Endothelial cell (in vitro differentiated cells): ENCODE results near the gene MOB2. TPM values are rescaled to one million over a fixed set of nuclear protein-coding genes. Genes with fewer than 3 reads are reported as not detected.

Experiments used
- DNase-seq: peaks from one replicate; pipeline ENCODE4 v3.0.0; 2021; ENCODE audit warnings: low spot score
- H3K27ac Mint-ChIP-seq: one replicate; pipeline ENCODE4 v1.8.0; 2021; ENCODE audit warnings: mixed read lengths, inconsistent platforms; ENCODE audit not compliant: unreplicated experiment
- H3K27me3 Mint-ChIP-seq: one replicate; pipeline ENCODE4 v1.8.0; 2021; ENCODE audit warnings: mild to moderate bottlenecking, moderate library complexity, mixed read lengths, inconsistent platforms; ENCODE audit not compliant: unreplicated experiment
- H3K36me3 Mint-ChIP-seq: one replicate; pipeline ENCODE4 v1.8.0; 2021; ENCODE audit warnings: mild to moderate bottlenecking, low read depth, mixed read lengths, inconsistent platforms; ENCODE audit not compliant: unreplicated experiment
- H3K4me1 Mint-ChIP-seq: one replicate; pipeline ENCODE4 v1.8.0; 2021; ENCODE audit warnings: mild to moderate bottlenecking, mixed read lengths, inconsistent platforms; ENCODE audit not compliant: unreplicated experiment
- H3K4me3 Mint-ChIP-seq: one replicate; pipeline ENCODE4 v1.8.0; 2021; ENCODE audit warnings: mild to moderate bottlenecking, mixed read lengths, inconsistent platforms; ENCODE audit not compliant: unreplicated experiment
- H3K9me3 Mint-ChIP-seq: one replicate; pipeline ENCODE4 v1.8.0; 2021; ENCODE audit warnings: mixed read lengths, inconsistent platforms; ENCODE audit not compliant: unreplicated experiment
- total RNA-seq: library from RNA; stranded (reverse); fragmentation: NEBNext Ultra II Directional; extraction: Animal tissue kit (Norgen Biotek cat#: 25700); gene quantifications from one replicate; pipeline ENCODE4 v1.2.1, GENCODE V29; 2021; ENCODE audit not compliant: unreplicated experiment
- TF ChIP-seq, protein P1 (sequence below): fragments of 200-600 bp; sonication (generic); IDR thresholded peaks from one replicate; pipeline ENCODE4 v1.5.0; 2021; ENCODE audit warnings: antibody characterized with exemption; ENCODE audit not compliant: unreplicated experiment

The MOB2 gene
- total RNA-seq, 1 donor from 2014 or later = 37.5 TPM

DNA sequence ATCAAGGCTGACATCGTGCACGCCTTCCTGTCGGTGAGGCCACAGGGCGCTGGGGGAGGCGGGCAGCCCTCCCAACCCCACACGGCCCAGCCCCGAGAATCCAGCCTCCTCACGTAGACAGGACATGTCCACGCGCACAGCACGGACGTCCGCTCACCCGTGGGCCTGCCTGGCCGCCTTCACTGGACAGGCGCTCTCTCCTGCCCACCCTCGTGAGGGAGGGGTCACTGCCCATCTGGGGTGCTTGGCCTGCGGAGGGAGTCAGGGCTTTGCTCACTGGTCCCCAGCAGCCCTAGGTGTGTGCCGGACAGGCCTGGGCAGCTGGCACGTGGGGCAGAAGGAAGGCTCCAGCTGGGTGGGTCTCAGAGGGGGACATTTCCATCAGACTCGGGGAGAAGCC lies 32.0 kb downstream of the MOB2 start:
- no peak overlapping the region for H3K4me3 Mint-ChIP-seq
- no peaks in the 10 kb centered on the region for H3K36me3 Mint-ChIP-seq
- H3K27ac Mint-ChIP-seq = no peak overlapping the region
- TF ChIP-seq, protein P1, sequence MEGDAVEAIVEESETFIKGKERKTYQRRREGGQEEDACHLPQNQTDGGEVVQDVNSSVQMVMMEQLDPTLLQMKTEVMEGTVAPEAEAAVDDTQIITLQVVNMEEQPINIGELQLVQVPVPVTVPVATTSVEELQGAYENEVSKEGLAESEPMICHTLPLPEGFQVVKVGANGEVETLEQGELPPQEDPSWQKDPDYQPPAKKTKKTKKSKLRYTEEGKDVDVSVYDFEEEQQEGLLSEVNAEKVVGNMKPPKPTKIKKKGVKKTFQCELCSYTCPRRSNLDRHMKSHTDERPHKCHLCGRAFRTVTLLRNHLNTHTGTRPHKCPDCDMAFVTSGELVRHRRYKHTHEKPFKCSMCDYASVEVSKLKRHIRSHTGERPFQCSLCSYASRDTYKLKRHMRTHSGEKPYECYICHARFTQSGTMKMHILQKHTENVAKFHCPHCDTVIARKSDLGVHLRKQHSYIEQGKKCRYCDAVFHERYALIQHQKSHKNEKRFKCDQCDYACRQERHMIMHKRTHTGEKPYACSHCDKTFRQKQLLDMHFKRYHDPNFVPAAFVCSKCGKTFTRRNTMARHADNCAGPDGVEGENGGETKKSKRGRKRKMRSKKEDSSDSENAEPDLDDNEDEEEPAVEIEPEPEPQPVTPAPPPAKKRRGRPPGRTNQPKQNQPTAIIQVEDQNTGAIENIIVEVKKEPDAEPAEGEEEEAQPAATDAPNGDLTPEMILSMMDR = no peak
- H3K9me3 Mint-ChIP-seq = no peaks in the 10 kb centered on the region
- H3K27me3 Mint-ChIP-seq = no peaks in the 10 kb centered on the region
- H3K4me1 Mint-ChIP-seq = no peaks in the 10 kb centered on the region
- DNase-seq = no peak

DNA sequence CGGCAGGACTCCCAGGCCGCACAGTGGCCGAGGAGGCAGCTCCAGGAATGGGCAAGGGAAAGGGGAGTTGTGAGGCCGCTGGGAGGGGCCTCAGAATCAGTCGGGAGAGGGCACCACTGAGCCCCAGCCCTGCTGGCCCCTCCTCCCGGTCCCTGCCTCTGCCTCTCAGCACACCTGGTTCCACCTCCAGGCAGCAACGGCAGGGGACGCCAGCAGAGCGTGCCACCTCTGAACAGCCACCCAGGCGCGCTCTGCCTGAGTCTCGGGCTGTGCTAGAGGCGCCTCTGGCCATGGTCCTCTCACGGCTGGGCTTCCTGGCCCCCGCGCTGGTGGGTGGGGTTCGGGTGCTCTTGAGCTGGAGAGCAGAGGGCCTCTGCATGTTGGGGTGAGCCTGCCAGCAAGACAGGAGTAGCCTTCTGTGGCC lies 33.0 kb downstream of the MOB2 start:
- no peaks in the 10 kb centered on the region for H3K36me3 Mint-ChIP-seq

DNA sequence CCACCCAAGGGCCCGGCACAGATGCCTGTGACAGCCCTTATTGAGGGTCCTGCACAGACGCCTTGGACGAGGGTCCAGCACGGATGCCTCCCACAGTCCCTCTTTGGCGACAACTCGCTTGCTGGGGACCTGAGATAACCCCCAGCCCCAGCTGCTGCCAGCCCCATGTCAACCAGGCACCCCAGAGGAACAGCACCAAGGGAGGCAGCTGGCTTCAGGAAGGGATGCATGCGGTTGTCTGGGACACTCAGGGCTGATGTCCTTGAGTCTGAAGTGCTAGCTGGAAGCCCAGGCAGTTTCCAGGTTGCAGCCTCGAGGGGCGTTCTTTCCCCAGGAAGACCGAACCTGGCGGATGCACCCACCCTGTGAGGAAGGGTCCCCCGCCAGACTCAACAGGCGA lies 33.8 kb downstream of the MOB2 start:
- no peak for DNase-seq
- no peaks in the 10 kb centered on the region for H3K4me1 Mint-ChIP-seq
- no peaks in the 10 kb centered on the region for H3K36me3 Mint-ChIP-seq
- H3K4me3 Mint-ChIP-seq = no peak overlapping the region
- H3K9me3 Mint-ChIP-seq = no peaks in the 10 kb centered on the region
- TF ChIP-seq, protein P1 = no peak
- H3K27me3 Mint-ChIP-seq = no peaks in the 10 kb centered on the region
- H3K27ac Mint-ChIP-seq = no peak overlapping the region

More for the DNA sequence above, 33.0 kb downstream of the MOB2 start:
- Mint-ChIP-seq H3K9me3 (no peaks in the 10 kb centered on the region), H3K4me1 (no peaks in the 10 kb centered on the region), H3K27ac (no peak overlapping the region), H3K27me3 (no peaks in the 10 kb centered on the region), H3K4me3 (no peak overlapping the region)
- DNase-seq = peak; percentile 37
- TF ChIP-seq, protein P1 = no peak

DNA sequence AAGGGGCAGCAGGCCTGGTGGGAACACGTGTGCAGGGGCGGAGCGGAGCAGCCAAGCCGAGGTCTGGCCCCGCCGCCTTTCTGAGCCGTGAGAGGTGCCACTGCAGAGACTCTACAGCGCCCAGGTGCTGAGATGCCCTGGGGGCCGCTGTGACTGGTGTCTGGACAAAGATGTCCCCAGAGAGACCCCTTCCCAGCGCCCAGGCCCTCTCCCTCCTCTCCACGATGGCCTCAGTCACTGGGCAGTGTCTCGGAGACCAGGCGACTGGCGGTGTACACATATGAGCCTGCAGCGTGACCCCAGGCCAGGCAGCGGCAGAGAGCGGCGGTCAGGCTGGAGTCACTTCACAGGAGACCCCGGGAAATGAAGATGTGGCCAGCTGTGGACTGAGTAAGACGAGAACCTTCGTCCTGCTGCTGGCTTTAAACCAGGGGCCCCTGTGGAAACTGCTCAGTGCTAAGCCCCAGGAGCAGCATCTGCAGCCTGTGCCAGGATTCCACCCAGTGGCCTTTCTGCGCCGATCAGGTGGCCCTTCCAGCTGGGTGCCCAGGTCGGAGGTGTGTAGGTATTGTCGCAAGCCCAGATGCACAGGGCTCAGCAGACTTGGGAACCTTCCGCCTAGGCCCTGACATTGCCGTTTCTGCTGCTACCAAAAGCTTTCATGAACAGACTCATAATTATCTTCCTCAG lies 34.7 kb downstream of the MOB2 start:
- Mint-ChIP-seq H3K9me3 (no peaks in the 10 kb centered on the region), H3K27ac (no peak overlapping the region), H3K4me3 (no peak overlapping the region), H3K36me3 (no peaks in the 10 kb centered on the region), H3K4me1 (no peaks in the 10 kb centered on the region), H3K27me3 (peaks cover 2% of the 10 kb centered on the region)
- TF ChIP-seq, protein P1 = no peak
- no peak for DNase-seq

DNA sequence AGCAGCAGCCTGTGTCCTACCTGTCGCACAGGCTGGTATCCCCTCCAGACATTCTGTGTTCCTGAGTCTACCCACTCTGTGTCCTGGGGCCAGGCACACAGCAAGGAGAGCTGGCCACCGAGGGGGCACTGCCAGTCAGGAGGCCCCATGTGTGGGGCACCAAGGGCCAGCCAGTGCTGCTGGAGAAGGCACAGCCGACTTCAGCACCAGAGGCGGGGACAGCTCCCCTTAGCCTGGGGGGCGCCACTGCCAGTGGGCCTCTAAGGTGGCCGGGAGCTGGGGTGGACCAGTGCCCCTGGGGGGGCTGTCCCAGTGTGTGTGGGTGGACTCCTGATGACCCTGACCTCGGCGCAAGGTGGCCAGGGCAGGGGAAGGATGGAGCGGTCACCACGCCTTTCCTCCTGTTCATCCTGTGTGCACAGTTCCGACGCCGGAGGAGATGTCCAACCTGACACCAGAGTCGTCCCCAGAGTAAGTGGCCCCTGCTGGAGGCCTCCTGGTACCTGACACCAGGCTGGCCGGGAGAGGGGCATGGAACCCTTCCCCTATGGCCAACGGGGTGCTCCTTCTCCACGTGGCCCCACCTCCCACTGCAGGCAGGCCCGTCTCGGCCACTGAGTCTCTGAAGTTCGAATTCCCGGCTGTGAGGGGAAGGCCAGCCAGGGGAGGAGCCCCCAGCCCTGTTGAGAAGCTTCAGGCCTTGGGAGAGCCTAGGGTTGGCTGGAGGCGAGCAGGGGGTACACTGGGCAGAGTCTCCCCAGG lies 35.4 kb downstream of the MOB2 start:
- no peaks in the 10 kb centered on the region for H3K9me3 Mint-ChIP-seq
- no peaks in the 10 kb centered on the region for H3K36me3 Mint-ChIP-seq
- no peaks in the 10 kb centered on the region for H3K4me1 Mint-ChIP-seq
- H3K4me3 Mint-ChIP-seq = no peak overlapping the region
- peaks cover 2% of the 10 kb centered on the region for H3K27me3 Mint-ChIP-seq
- DNase-seq = peak; percentile 31
- H3K27ac Mint-ChIP-seq = no peak overlapping the region
- TF ChIP-seq, protein P1 = no peak
